HepG2 (cell line): ENCODE measurements around the gene UBE2L6. TPM values are rescaled to one million over a fixed set of nuclear protein-coding genes. Genes with fewer than 3 reads are reported as not detected.
A peak's percentile ranks its signal among the peaks of the same experiment; 100 is the strongest.

Experiments
- ETV5 ChIP-seq: IDR thresholded peaks from 2 replicates; pipeline ENCODE4 v1.6.1; 2018; ENCODE audit warnings: missing biosample characterization, missing genetic modification reagents, inconsistent platforms, borderline replicate concordance
- FIP1L1 ChIP-seq: fragments of 200-400 bp; formaldehyde crosslinking; IDR thresholded peaks from 2 replicates; pipeline ENCODE4 v1.6.1; 2018; ENCODE audit warnings: low read depth, mild to moderate bottlenecking, low read length, moderate library complexity, borderline replicate concordance; ENCODE audit not compliant: insufficient read depth
- FOXA3 ChIP-seq: IDR thresholded peaks from 2 replicates; pipeline ENCODE4 v1.6.1; 2016; ENCODE audit warnings: missing genetic modification reagents, missing compliant biosample characterization
- GABPA ChIP-seq, 2 experiments: IDR thresholded peaks; 2 replicates each; pipeline ENCODE4 v1.6.1; 2011 to 2016; ENCODE audit warnings: low read depth in 2 of 2, low read length in 1 of 2, missing biosample characterization in 1 of 2, missing genetic modification characterization in 1 of 2
- KLF16 ChIP-seq, 2 experiments: sonication (generic) in 1 of 2; formaldehyde crosslinking in 1 of 2; IDR thresholded peaks; 2 replicates each; pipeline versions ENCODE4 v1.6.1 to v1.8.0; 2016 to 2023; ENCODE audit warnings: missing genetic modification reagents in 2 of 2, missing compliant biosample characterization in 1 of 2
- KLF9 ChIP-seq: IDR thresholded peaks from 2 replicates; pipeline ENCODE4 v1.6.1; 2016; ENCODE audit warnings: low read depth
- MATR3 ChIP-seq: sonication (generic); formaldehyde crosslinking; IDR thresholded peaks from 2 replicates; pipeline ENCODE4 v1.4.0; 2020; ENCODE audit warnings: missing genetic modification reagents
- NFKBIZ ChIP-seq: IDR thresholded peaks from 2 replicates; pipeline ENCODE4 v1.6.1; 2018; ENCODE audit warnings: missing genetic modification reagents, missing compliant biosample characterization
- SRY ChIP-seq: sonication (generic); formaldehyde crosslinking; IDR thresholded peaks from 2 replicates; pipeline ENCODE4 v1.8.0; 2022; ENCODE audit warnings: mild to moderate bottlenecking, missing genetic modification reagents
- STAG1 ChIP-seq: sonication (generic); formaldehyde crosslinking; IDR thresholded peaks from 2 replicates; pipeline ENCODE4 v1.4.0; 2020; ENCODE audit warnings: missing genetic modification reagents
- ZNF136 ChIP-seq: sonication (generic); formaldehyde crosslinking; IDR thresholded peaks from 2 replicates; pipeline ENCODE4 v1.8.1; 2022; ENCODE audit warnings: low read depth, mild to moderate bottlenecking, moderate library complexity, missing genetic modification reagents
- ZNF446 ChIP-seq: sonication (generic); formaldehyde crosslinking; IDR thresholded peaks from 2 replicates; pipeline ENCODE4 v1.5.0; 2020; ENCODE audit warnings: mild to moderate bottlenecking, missing genetic modification reagents
- ZNF468 ChIP-seq: sonication (generic); formaldehyde crosslinking; IDR thresholded peaks from 2 replicates; pipeline ENCODE4 v1.8.0; 2022; ENCODE audit warnings: mild to moderate bottlenecking, moderate library complexity, missing genetic modification reagents
- ZNF569 ChIP-seq: sonication (generic); formaldehyde crosslinking; IDR thresholded peaks from 2 replicates; pipeline ENCODE4 v1.5.0; 2020; ENCODE audit warnings: mild to moderate bottlenecking, missing genetic modification reagents, moderate library complexity, borderline replicate concordance
- ZNF570 ChIP-seq: sonication (generic); formaldehyde crosslinking; IDR thresholded peaks from 2 replicates; pipeline ENCODE4 v1.4.0; 2020; ENCODE audit warnings: mild to moderate bottlenecking, missing genetic modification reagents, borderline replicate concordance
- ZNF607 ChIP-seq: sonication (generic); formaldehyde crosslinking; IDR thresholded peaks from 2 replicates; pipeline ENCODE4 v1.5.1; 2020; ENCODE audit warnings: missing genetic modification reagents, mild to moderate bottlenecking, borderline replicate concordance
- ZSCAN29 ChIP-seq: sonication (generic); formaldehyde crosslinking; conservative IDR thresholded peaks from 2 replicates; pipeline ENCODE4 v1.4.0; 2020; ENCODE audit warnings: mild to moderate bottlenecking, missing genetic modification reagents
- polyA plus RNA-seq, 8 experiments: library from polyadenylated mRNA; depleted of rRNA in 3 of 8; stranded (reverse) in 7 of 8; unstranded in 1 of 8; fragments of >200 nt; fragmentation: Illumina TruSeq in 4 of 8; extraction: Trizol in 4 of 8; gene quantifications; 2 replicates each; pipeline versions ENCODE4 v1.2.1 to v1.2.3, GENCODE V29; 2011 to 2016; ENCODE audit warnings: low read depth in 4 of 8, missing spikeins in 1 of 8, mixed read lengths in 1 of 8; ENCODE audit not compliant: insufficient read depth in 1 of 8
- total RNA-seq, 5 experiments: library from RNA; depleted of rRNA; stranded (reverse); fragments of >200 nt; fragmentation: Illumina TruSeq; extraction: Trizol; gene quantifications; 2 replicates each; pipeline ENCODE4 v1.2.3, GENCODE V29; 2016; ENCODE audit warnings: low read depth in 1 of 5
- TF ChIP-seq, protein P1 (sequence below): IDR thresholded peaks from 2 replicates; pipeline ENCODE4 v1.6.1; 2016
- TF ChIP-seq, protein P2 (sequence below): sonication (generic); formaldehyde crosslinking; IDR thresholded peaks from 2 replicates; pipeline ENCODE4 v1.5.1; 2020; ENCODE audit warnings: missing genetic modification reagents, mild to moderate bottlenecking, borderline replicate concordance
- TF ChIP-seq, protein P3 (sequence below): sonication (generic); formaldehyde crosslinking; conservative IDR thresholded peaks from 2 replicates; pipeline ENCODE4 v1.8.0; 2022; ENCODE audit warnings: mild to moderate bottlenecking, moderate library complexity, missing genetic modification reagents
- TF ChIP-seq, protein P4 (sequence below): sonication (generic); formaldehyde crosslinking; conservative IDR thresholded peaks from 2 replicates; pipeline ENCODE4 v1.5.0; 2020; ENCODE audit warnings: missing genetic modification reagents
- TF ChIP-seq, protein P5 (sequence below): sonication (generic); formaldehyde crosslinking; IDR thresholded peaks from 2 replicates; pipeline ENCODE4 v1.4.0; 2020; ENCODE audit warnings: missing genetic modification reagents

Gene UBE2L6
- total and polyA plus RNA-seq, 2 of the 13 experiments (the other 11 are each of a cell fraction or from before 2014, with no cell fraction given) = 30.3 to 30.4 TPM

DNA sequence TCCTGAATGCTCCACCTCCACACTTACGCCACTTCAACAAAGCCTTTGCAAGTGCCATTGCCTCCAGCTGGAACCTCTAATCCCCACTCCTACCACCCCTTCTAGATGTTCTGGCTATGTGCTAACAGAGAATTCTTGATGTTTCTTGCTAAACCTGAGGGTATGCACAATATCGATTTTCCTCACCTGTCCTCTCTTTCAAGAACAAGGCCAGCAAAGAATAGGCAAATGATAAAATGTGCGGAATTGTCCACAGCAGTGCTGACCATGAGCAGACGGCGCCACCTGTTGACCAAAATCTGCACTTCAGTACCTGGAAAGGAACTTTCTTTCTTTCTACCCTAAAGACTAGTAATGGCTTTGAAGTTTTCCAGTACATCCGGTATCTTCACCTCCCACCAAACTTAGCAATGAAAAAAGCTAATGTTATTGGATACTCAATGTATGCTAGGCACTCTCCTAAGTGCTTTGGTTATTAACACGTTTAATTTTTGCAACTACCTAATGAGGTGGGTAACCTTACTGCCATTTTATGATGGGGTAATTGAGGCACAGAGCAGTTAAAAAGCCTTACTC lies 40.3 kb downstream of the UBE2L6 start (continued):
- no peak for TF ChIP-seq FIP1L1
- no peak for TF ChIP-seq SRY (CRISPR knock-in tag)
- peak in 1 of 2 experiments; percentile 35; a peak in 1 of 4 replicates for TF ChIP-seq KLF16 (CRISPR knock-in tag; IDR thresholded peaks at IDR 0.05)
- TF ChIP-seq GABPA (IDR thresholded peaks at IDR 0.05; ENCODE audit: low read depth, low read length) = no peak
- TF ChIP-seq GABPA (CRISPR knock-in tag; IDR thresholded peaks at IDR 0.05; ENCODE audit: low read depth) = no peak
- TF ChIP-seq ZNF569 (CRISPR knock-in tag) = no peak
- no peak for TF ChIP-seq ZNF468 (CRISPR knock-in tag)
- TF ChIP-seq MATR3 (CRISPR knock-in tag) = no peak
- no peak for TF ChIP-seq ZSCAN29
- TF ChIP-seq, protein P1, sequence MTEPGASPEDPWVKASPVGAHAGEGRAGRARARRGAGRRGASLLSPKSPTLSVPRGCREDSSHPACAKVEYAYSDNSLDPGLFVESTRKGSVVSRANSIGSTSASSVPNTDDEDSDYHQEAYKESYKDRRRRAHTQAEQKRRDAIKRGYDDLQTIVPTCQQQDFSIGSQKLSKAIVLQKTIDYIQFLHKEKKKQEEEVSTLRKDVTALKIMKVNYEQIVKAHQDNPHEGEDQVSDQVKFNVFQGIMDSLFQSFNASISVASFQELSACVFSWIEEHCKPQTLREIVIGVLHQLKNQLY (CRISPR knock-in tag) = no peak
- no peak for TF ChIP-seq KLF9 (CRISPR knock-in tag)
- TF ChIP-seq FOXA3 = no peak
- peak; percentile 25; the same call in 1 of the 2 replicates for TF ChIP-seq ETV5 (CRISPR knock-in tag)
- TF ChIP-seq NFKBIZ (CRISPR knock-in tag) = 0 out of 2 replicates have a peak, but pooled peaks have one; percentile 48
- TF ChIP-seq ZNF446 (CRISPR knock-in tag) = no peak
- TF ChIP-seq ZNF607 (CRISPR knock-in tag) = no peak
- TF ChIP-seq ZNF136 = no peak
- TF ChIP-seq, protein P2, sequence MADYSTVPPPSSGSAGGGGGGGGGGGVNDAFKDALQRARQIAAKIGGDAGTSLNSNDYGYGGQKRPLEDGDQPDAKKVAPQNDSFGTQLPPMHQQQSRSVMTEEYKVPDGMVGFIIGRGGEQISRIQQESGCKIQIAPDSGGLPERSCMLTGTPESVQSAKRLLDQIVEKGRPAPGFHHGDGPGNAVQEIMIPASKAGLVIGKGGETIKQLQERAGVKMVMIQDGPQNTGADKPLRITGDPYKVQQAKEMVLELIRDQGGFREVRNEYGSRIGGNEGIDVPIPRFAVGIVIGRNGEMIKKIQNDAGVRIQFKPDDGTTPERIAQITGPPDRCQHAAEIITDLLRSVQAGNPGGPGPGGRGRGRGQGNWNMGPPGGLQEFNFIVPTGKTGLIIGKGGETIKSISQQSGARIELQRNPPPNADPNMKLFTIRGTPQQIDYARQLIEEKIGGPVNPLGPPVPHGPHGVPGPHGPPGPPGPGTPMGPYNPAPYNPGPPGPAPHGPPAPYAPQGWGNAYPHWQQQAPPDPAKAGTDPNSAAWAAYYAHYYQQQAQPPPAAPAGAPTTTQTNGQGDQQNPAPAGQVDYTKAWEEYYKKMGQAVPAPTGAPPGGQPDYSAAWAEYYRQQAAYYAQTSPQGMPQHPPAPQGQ (CRISPR knock-in tag) = 0 out of 2 replicates have a peak, but pooled peaks have one; percentile 18
- TF ChIP-seq, protein P3, sequence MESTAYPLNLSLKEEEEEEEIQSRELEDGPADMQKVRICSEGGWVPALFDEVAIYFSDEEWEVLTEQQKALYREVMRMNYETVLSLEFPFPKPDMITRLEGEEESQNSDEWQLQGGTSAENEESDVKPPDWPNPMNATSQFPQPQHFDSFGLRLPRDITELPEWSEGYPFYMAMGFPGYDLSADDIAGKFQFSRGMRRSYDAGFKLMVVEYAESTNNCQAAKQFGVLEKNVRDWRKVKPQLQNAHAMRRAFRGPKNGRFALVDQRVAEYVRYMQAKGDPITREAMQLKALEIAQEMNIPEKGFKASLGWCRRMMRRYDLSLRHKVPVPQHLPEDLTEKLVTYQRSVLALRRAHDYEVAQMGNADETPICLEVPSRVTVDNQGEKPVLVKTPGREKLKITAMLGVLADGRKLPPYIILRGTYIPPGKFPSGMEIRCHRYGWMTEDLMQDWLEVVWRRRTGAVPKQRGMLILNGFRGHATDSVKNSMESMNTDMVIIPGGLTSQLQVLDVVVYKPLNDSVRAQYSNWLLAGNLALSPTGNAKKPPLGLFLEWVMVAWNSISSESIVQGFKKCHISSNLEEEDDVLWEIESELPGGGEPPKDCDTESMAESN (CRISPR knock-in tag) = no peak
- TF ChIP-seq, protein P4, sequence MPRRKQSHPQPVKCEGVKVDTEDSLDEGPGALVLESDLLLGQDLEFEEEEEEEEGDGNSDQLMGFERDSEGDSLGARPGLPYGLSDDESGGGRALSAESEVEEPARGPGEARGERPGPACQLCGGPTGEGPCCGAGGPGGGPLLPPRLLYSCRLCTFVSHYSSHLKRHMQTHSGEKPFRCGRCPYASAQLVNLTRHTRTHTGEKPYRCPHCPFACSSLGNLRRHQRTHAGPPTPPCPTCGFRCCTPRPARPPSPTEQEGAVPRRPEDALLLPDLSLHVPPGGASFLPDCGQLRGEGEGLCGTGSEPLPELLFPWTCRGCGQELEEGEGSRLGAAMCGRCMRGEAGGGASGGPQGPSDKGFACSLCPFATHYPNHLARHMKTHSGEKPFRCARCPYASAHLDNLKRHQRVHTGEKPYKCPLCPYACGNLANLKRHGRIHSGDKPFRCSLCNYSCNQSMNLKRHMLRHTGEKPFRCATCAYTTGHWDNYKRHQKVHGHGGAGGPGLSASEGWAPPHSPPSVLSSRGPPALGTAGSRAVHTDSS = 0 out of 2 replicates have a peak, but pooled peaks have one; percentile 45
- peak; percentile 98 for TF ChIP-seq STAG1 (CRISPR knock-in tag)
- TF ChIP-seq, protein P5, sequence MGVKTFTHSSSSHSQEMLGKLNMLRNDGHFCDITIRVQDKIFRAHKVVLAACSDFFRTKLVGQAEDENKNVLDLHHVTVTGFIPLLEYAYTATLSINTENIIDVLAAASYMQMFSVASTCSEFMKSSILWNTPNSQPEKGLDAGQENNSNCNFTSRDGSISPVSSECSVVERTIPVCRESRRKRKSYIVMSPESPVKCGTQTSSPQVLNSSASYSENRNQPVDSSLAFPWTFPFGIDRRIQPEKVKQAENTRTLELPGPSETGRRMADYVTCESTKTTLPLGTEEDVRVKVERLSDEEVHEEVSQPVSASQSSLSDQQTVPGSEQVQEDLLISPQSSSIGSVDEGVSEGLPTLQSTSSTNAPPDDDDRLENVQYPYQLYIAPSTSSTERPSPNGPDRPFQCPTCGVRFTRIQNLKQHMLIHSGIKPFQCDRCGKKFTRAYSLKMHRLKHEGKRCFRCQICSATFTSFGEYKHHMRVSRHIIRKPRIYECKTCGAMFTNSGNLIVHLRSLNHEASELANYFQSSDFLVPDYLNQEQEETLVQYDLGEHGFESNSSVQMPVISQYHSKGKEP (CRISPR knock-in tag) = no peak
- TF ChIP-seq ZNF570 (CRISPR knock-in tag) = no peak
